Chondrocyte (in vitro differentiated cells): ENCODE data around the gene MRPL20. TPM values are rescaled to one million over a fixed set of nuclear protein-coding genes. Genes with fewer than 3 reads are reported as not detected.
"Not testable (repeated sequence)": the region's sequence is repeated elsewhere in the genome, so short reads cannot be mapped to it uniquely, and the experiment has no call there.

ENCODE experiments used
- DNase-seq: peaks from one replicate; pipeline ENCODE4 v3.0.0; 2021; ENCODE audit warnings: mixed read lengths, low spot score
- H3K27ac Mint-ChIP-seq: one replicate; pipeline ENCODE4 v1.8.0; 2021; ENCODE audit warnings: mild to moderate bottlenecking, moderate library complexity, mixed read lengths; ENCODE audit not compliant: unreplicated experiment
- H3K27me3 Mint-ChIP-seq: 2 replicates; pipeline ENCODE4 v1.8.0; 2021; ENCODE audit warnings: low read depth, mixed read lengths
- H3K36me3 Mint-ChIP-seq: 2 replicates; pipeline ENCODE4 v1.8.0; 2021; ENCODE audit warnings: low read depth, mixed read lengths
- H3K4me1 Mint-ChIP-seq: 2 replicates; pipeline ENCODE4 v1.8.0; 2021; ENCODE audit warnings: low read depth, mild to moderate bottlenecking, mixed read lengths
- H3K4me3 Mint-ChIP-seq: one replicate; pipeline ENCODE4 v1.8.0; 2021; ENCODE audit warnings: mild to moderate bottlenecking, moderate library complexity, mixed read lengths; ENCODE audit not compliant: unreplicated experiment
- H3K9me3 Mint-ChIP-seq: 2 replicates; pipeline ENCODE4 v1.8.0; 2021; ENCODE audit warnings: low read depth, mixed read lengths
- total RNA-seq: library from RNA; stranded (reverse); gene quantifications from 3 replicates; pipeline ENCODE4 v1.2.1, GENCODE V29; 2021
- TF ChIP-seq, protein P1 (sequence below): fragments of 200-600 bp; sonication (generic); IDR thresholded peaks from 2 replicates; pipeline ENCODE4 v1.5.0; 2021; ENCODE audit warnings: antibody characterized with exemption, mild to moderate bottlenecking, moderate library complexity

Gene MRPL20
- total RNA-seq, 1 donor from 2014 or later: 75.7 TPM

DNA sequence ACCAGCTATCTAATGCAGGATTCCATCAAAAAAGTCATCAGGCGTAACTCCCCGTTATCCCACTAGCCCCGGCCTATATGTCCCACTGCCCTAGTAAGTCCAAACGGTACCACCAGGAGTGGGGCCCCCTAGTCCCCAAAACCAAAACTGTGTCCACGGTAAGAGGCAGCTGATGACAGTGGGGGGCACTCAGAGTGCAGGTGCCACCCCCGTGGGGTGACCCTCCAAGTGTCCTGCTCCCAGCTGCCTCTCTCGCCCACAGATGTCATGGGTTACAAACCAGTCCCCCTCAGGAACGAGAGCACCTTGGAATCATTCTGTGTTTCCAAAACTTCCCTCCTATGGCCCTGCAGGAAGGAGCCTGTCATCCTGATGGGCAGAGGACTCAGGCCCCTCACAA is 21.2 kb downstream of the MRPL20 start:
- H3K4me1 Mint-ChIP-seq: no peaks in the 10 kb centered on the region
- H3K27ac Mint-ChIP-seq: no peak overlapping the region
- H3K27me3 Mint-ChIP-seq: no peaks in the 10 kb centered on the region
- H3K36me3 Mint-ChIP-seq: peaks cover 37% of the 10 kb centered on the region
- no peaks in the 10 kb centered on the region for H3K9me3 Mint-ChIP-seq
- H3K4me3 Mint-ChIP-seq: no peak overlapping the region
- DNase-seq: no peak
- TF ChIP-seq, protein P1, sequence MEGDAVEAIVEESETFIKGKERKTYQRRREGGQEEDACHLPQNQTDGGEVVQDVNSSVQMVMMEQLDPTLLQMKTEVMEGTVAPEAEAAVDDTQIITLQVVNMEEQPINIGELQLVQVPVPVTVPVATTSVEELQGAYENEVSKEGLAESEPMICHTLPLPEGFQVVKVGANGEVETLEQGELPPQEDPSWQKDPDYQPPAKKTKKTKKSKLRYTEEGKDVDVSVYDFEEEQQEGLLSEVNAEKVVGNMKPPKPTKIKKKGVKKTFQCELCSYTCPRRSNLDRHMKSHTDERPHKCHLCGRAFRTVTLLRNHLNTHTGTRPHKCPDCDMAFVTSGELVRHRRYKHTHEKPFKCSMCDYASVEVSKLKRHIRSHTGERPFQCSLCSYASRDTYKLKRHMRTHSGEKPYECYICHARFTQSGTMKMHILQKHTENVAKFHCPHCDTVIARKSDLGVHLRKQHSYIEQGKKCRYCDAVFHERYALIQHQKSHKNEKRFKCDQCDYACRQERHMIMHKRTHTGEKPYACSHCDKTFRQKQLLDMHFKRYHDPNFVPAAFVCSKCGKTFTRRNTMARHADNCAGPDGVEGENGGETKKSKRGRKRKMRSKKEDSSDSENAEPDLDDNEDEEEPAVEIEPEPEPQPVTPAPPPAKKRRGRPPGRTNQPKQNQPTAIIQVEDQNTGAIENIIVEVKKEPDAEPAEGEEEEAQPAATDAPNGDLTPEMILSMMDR: no peak

DNA sequence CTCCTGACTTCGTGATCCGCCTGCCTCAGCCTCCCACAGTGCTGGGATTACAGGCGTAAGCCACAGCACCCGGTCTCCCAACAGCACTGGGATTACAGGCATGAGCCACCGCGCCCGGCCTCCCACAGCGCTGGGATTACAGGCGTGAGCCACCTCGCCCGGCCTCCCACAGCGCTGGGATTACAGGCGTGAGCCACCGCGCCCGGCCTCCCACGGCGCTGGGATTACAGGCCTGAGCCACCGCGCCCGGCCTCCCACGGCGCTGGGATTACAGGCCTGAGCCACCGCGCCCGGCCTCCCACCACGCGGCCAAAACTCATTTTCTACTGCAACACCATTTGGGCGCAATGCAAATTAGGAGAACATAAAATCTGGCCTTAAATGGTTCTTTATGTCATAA is 21.8 kb downstream of the MRPL20 start:
- not testable (repeated sequence) for H3K9me3 Mint-ChIP-seq, DNase-seq, H3K4me1 Mint-ChIP-seq, H3K27me3 Mint-ChIP-seq, H3K27ac Mint-ChIP-seq, H3K4me3 Mint-ChIP-seq
- peaks cover 32% of the 10 kb centered on the region for H3K36me3 Mint-ChIP-seq

DNA sequence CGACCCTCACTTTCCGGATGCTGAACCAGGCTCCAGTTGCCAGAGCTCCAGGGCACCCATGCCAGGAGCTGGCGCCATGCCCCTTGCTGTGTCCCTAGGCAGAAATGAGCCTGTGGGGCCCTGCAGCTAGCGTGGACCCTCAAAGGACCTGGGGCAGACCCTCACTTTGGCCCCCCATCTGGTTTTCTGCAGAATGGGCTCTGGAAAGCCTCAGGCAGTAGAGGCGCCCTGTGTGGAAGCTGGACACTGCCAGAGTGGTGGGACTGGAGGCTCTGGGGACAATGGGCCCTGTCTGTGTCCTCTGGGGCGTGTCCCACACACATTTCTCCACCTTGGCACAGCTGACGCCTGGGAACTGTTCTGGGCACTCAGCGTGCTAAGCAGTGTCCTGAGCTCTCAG is 25.8 kb downstream of the MRPL20 start:
- TF ChIP-seq, protein P1: no peak
- H3K27me3 Mint-ChIP-seq: no peaks in the 10 kb centered on the region
- H3K4me3 Mint-ChIP-seq: no peak overlapping the region
- no peak overlapping the region for H3K27ac Mint-ChIP-seq
- H3K4me1 Mint-ChIP-seq: peaks cover 3% of the 10 kb centered on the region
- H3K36me3 Mint-ChIP-seq: peaks cover 5% of the 10 kb centered on the region
- no peak for DNase-seq
- H3K9me3 Mint-ChIP-seq: no peaks in the 10 kb centered on the region

DNA sequence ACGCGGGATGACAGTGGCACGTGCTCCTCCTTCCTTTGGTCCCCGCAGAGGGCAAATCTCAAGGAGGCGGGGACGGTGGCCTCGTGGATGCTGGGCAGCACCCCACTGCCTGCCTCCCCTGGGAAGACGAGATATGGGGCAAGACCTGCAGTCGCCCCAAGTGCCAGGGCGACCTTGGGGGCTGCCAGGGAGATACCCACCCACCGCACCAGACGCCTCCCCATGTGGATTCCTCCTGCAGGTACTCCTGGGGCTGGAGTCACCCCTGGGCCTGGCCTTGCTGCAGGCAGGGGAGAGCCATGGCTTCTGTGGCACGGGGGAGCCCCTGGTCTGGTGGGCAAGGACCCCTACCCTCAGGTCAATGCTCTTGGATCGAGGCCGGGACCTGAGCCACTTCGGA is 26.2 kb downstream of the MRPL20 start:
- Mint-ChIP-seq H3K9me3 (no peaks in the 10 kb centered on the region), H3K36me3 (peaks cover under 1% of the 10 kb centered on the region), H3K4me1 (peaks cover 6% of the 10 kb centered on the region), H3K4me3 (no peak overlapping the region), H3K27ac (no peak overlapping the region), H3K27me3 (no peaks in the 10 kb centered on the region)
- no peak for DNase-seq
- TF ChIP-seq, protein P1: no peak

DNA sequence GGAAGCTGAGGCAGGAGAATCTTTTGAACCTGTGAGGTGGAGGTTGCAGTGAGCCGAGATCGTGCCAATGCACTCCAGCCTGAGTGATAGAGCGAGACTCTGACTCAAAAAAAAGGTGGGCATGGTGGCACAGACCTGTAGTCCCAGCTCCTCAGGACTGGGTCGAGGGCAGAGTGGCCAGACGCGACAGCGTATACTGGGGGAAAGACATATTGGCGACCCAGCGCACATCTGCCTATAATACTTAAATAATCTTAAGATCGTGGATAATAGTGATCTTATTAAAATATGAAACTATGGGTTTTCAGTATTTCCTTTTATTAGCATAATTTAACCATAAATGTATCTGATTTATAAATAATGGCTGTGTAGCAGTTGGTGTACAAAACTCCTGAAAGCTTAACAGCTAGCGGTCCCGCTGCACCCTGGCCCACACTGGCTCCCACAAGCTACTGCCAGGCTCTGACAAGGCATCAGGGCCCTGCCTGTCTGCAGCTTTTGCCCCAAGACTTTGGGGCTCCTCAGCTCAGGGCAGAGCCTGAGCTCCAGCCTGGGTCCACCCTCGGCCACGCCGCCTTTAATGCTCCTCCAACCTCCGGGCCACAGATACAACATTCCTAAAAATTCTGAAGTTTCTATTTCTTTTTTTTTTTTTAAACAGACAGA is 29.4 kb downstream of the MRPL20 start:
- no peaks in the 10 kb centered on the region for H3K27me3 Mint-ChIP-seq
- no peak for DNase-seq
- H3K9me3 Mint-ChIP-seq: no peaks in the 10 kb centered on the region
- TF ChIP-seq, protein P1: no peak
- H3K4me1 Mint-ChIP-seq: peaks cover 23% of the 10 kb centered on the region
- H3K27ac Mint-ChIP-seq: peak overlapping the region; percentile 45
- no peak overlapping the region for H3K4me3 Mint-ChIP-seq
- H3K36me3 Mint-ChIP-seq: peaks cover 2% of the 10 kb centered on the region

DNA sequence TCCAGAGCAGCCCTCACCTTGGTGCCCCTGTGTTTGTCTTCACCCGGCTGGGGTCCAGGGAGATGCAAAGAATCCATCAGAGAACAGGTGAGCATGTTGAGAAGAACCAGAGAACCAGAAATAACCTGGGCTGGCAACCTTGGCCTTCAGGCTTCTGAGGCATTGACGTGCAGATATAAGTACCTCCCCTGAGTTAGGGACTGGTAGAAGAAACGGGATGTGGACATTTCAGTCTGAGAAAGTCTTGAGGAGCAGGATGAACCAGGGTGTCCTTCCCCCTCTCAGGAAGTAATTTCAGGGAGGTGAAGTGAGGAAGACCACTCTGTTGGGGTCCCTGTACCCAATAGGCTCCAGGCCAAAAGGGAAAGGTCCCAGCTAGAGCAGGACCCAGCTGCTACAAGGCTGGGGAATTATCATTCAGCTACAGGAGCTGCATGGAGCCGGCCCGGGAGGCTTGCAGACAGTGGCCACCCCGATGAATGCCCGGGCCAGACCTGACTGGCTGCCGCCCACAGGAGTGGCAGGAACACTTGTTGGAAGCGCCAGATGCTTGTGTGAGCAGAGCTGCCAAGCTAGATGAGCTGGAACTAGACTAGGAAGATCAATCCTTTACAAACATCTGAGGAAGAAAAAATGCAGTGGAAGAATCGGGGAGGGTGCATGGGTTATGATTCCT is 30.4 kb downstream of the MRPL20 start:
- Mint-ChIP-seq H3K4me1 (peaks cover 26% of the 10 kb centered on the region), H3K27ac (peak overlapping the region; percentile 96), H3K36me3 (peaks cover 2% of the 10 kb centered on the region), H3K27me3 (no peaks in the 10 kb centered on the region), H3K4me3 (peak overlapping the region; percentile 9), H3K9me3 (no peaks in the 10 kb centered on the region)
- TF ChIP-seq, protein P1: no peak
- no peak for DNase-seq
